ENCODE data around the gene GNAI3. TPM values are rescaled to one million over a fixed set of nuclear protein-coding genes. Genes with fewer than 3 reads are reported as not detected.
"Not testable (repeated sequence)": the region's sequence is repeated elsewhere in the genome, so short reads cannot be mapped to it uniquely, and the experiment has no call there.

Gene GNAI3
- total RNA-seq, 1 donor from 2014 or later = 16.3 TPM

- no peak for FAIRE-seq
- DNase-seq (ENCODE audit: low spot score in 2 of 2) = no peak
These were observed 104.0 kb downstream of the GNAI3 start for GRCh38 chr1:109652402-109652801.

- no peak for DNase-seq (ENCODE audit: low spot score in 2 of 2)
- no peak for FAIRE-seq
These were observed 104.9 kb downstream of the GNAI3 start for GRCh38 chr1:109653306-109653705.

GRCh38 chr1:109654519-109654918 lies 106.1 kb downstream of the GNAI3 start:
- FAIRE-seq = no peak
- no peak for DNase-seq (ENCODE audit: low spot score in 2 of 2)

- DNase-seq (ENCODE audit: low spot score in 2 of 2) (peak; percentile 67 to 81), FAIRE-seq (no peak)
These were observed 107.5 kb downstream of the GNAI3 start, which contains the start of gene GSTM4 for GRCh38 chr1:109655615-109656519. TSS of gene GSTM4 (plus strand) at chr1:109656099. CDS start at chr1:109656390, 291 bp downstream.

- no peak for FAIRE-seq
- no peak for DNase-seq (ENCODE audit: low spot score in 2 of 2)
These were observed 109.0 kb downstream of the GNAI3 start for GRCh38 chr1:109657395-109657794.

- DNase-seq (ENCODE audit: low spot score in 2 of 2) = no peak
- FAIRE-seq = no peak
These were observed 109.6 kb downstream of the GNAI3 start for GRCh38 chr1:109657970-109658369.

- DNase-seq (ENCODE audit: low spot score in 2 of 2) = no peak
- FAIRE-seq = no peak
These were observed 110.2 kb downstream of the GNAI3 start for GRCh38 chr1:109658533-109659042.

GRCh38 chr1:109659145-109659544 lies 110.7 kb downstream of the GNAI3 start:
- DNase-seq (ENCODE audit: low spot score in 2 of 2) (no peak), FAIRE-seq (no peak)

- DNase-seq (ENCODE audit: low spot score in 2 of 2) = no peak
- no peak for FAIRE-seq
These were observed 111.7 kb downstream of the GNAI3 start for GRCh38 chr1:109659997-109660690.

GRCh38 chr1:109660691-109661026 lies 112.2 kb downstream of the GNAI3 start:
- not testable (repeated sequence) for FAIRE-seq; DNase-seq (ENCODE audit: low spot score in 2 of 2)

- no peak for FAIRE-seq
- no peak for DNase-seq (ENCODE audit: low spot score in 2 of 2)
These were observed 113.0 kb downstream of the GNAI3 start for GRCh38 chr1:109661391-109661790.

GRCh38 chr1:109664671-109665070 lies 116.3 kb downstream of the GNAI3 start:
- no peak for FAIRE-seq
- no peak for DNase-seq (ENCODE audit: low spot score in 2 of 2)

GRCh38 chr1:109667452-109668122 lies 119.2 kb downstream of the GNAI3 start, which contains the start of gene GSTM2:
TSS of gene GSTM2 (plus strand) at chr1:109668057. CDS start at chr1:109668116, 59 bp downstream.
- no peak for FAIRE-seq
- peak; percentile 57 to 78 for DNase-seq (ENCODE audit: low spot score in 2 of 2)

Small RNAs within 50 kb of the gene (small RNA-seq; reads per million reads assigned to genes)
- gene RNU6V = not detected

Other genes with a start within 250 kb of the GNAI3 start
- not detected for gene MYBPHL, start 241.6 kb upstream of the GNAI3 start, total RNA-seq
- 42.8 TPM for gene SORT1, start 150.7 kb upstream of the GNAI3 start, total RNA-seq
- 35.1 TPM for gene PSMA5, start 122.2 kb upstream of the GNAI3 start, total RNA-seq
- not detected for gene SYPL2, start 82.1 kb upstream of the GNAI3 start, total RNA-seq
- gene ATXN7L2, start 64.7 kb upstream of the GNAI3 start, total RNA-seq = 4.9 TPM
- 4.9 TPM for gene CYB561D1, start 54.5 kb upstream of the GNAI3 start, total RNA-seq
- gene AMIGO1, start 38.9 kb upstream of the GNAI3 start, total RNA-seq = 8.2 TPM
- gene GPR61, start 8.7 kb upstream of the GNAI3 start, total RNA-seq = 4.9 TPM
- not detected for gene GNAT2, start 71.0 kb downstream of the GNAI3 start, total RNA-seq
- 51.0 TPM for gene AMPD2, start 71.2 kb downstream of the GNAI3 start, total RNA-seq
- gene GSTM4, start 107.5 kb downstream of the GNAI3 start, total RNA-seq = 3.7 TPM
- 18.8 TPM for gene GSTM2, start 119.4 kb downstream of the GNAI3 start, total RNA-seq
- 4.1 TPM for gene GSTM1, start 139.2 kb downstream of the GNAI3 start, total RNA-seq
- 3.7 TPM for gene GSTM5, start 163.6 kb downstream of the GNAI3 start, total RNA-seq
- 80.3 TPM for gene GSTM3, start 192.4 kb downstream of the GNAI3 start, total RNA-seq
- gene EPS8L3, start 215.3 kb downstream of the GNAI3 start, total RNA-seq = not detected